Activated T-helper 1 cell treated with anti-CD3 and anti-CD28 coated beads, Interleukin-2, amount 50 U/mL, for 16 hours (primary cell): Measurements from ENCODE around the gene GAL.
"Not testable (repeated sequence)": the region's sequence is repeated elsewhere in the genome, so short reads cannot be mapped to it uniquely, and the experiment has no call there.

Experiments
- DNase-seq, 2 donors: peaks; one replicate each; pipeline ENCODE4 v3.0.0-alpha.2; 2020; ENCODE audit warnings: low read depth in 1 of 2, low spot score in 1 of 2

GAL gene, protein sequence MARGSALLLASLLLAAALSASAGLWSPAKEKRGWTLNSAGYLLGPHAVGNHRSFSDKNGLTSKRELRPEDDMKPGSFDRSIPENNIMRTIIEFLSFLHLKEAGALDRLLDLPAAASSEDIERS

DNA sequence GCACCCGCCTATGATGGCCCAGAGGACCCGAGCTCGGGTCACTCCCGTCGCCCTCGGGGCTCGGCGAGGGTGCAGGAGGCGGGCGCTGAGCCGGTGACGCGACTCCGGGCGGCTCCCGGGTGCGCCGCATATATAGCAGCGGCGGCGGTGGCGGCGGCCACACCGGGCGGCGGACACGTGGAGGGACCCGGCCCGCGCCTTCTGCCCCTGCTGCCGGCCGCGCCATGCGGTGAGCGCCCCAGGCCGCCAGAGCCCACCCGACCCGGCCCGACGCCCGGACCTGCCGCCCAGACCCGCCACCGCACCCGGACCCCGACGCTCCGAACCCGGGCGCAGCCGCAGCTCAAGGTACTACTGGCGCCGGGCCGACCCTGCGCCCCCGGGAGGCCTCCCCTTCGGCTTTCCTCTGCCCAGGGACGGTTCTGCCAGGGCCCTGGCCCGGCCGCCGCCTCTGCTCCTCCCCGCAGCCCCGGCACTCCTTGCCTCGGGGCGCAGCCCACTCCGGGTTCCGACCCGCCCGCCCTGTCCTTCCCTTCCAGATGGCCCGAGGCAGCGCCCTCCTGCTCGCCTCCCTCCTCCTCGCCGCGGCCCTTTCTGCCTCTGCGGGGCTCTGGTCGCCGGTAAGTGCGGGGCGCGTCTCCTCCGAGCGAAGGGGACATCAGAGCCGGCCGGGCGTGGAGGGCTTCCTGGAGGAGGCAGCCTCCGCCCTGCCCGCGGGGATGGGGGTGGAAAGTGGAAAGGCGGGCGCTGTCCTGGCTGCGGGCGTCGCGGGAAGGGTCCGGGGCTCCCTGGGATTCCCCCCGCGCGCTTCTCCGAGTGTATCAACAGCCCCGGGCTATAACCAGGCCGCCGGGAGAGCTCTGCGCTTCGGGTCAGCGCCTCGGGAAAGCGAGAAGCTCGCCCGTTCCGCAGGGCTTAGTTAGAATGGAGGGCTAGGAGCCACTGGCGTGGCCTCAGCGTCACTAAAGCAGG lies at the start of gene GAL:
Gene GAL, plus strand, starts transcription at position 160 of the 972 bp plus-strand sequence. Its CDS starts 380 bp downstream, at position 540.
- DNase-seq = no peak

DNA sequence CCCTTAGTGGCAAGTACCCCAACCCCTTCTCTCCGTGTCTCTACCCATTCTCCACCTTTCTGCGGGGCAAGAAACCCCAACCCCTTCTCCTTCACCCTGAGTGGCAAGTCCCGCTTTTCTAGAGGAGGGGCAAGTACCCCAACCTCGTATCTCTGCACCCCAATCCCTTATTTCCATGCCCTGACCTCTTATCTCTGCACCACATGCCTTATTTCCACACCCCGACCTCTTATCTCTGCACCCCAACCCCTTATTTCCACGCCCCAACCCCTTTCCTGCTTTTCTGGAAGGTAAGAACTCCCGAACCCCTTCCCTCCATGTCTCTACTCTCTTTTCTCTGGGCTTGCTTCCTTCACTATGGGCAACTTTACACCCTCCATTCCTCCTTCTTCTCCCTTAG lies 49.7 kb upstream of the GAL start:
- DNase-seq = not testable (repeated sequence)

DNA sequence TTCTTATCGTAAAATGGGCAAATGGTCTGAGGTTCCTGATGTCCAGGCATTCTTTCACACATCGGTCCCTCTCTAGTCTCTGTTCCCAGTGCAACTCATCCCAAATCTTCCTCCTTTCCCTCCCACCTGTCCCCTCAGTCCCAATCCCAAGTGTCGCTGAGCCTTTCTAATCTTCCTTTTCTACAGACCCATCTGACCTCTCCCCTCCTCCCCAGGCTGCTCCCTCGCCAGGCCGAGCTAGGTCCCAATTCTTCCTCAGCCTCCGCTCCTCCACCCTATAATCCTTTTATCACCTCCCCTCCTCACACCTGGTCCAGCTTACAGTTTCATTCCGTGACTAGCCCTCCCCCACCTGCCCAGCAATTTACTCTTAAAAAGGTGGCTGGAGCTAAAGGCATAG lies 49.2 kb upstream of the GAL start:
- not testable (repeated sequence) for DNase-seq

DNA sequence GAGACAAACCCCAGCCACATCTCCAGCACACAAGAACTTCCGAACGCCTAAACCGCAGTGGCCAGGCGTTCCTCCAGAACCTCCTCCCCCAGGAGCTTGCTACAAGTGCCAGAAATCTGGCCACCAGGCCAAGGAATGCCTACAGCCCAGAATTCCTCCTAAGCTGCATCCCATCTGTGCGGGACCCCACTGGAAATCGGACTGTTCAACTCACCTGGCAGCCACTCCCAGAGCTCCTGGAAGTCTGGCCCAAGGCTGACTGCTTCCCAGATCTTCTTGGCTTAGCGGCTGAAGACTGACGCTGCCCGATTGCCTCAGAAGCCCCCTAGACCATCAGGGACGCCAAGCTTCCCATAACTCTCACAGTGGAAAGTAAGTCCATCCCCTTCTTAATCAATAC lies 48.5 kb upstream of the GAL start:
- not testable (repeated sequence) for DNase-seq

DNA sequence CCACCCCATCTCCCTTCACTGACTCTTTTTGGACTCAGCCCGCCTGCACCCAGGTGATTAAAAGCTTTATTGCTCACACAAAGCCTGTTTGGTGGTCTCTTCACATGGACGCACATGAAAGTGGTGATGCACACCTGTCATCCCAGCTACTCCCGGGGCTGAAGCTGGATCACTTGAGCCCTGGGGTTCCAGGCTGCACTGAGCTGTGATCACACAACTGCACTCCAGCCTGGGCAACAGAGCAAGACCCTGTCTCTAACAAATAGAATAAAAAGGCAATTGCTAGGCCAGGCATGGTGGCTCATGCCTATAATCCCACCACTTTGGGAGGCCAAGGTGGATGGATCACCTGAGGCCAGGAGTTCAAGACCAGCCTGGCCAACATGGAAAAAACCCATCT lies 45.0 kb upstream of the GAL start:
- DNase-seq = not testable (repeated sequence)

DNA sequence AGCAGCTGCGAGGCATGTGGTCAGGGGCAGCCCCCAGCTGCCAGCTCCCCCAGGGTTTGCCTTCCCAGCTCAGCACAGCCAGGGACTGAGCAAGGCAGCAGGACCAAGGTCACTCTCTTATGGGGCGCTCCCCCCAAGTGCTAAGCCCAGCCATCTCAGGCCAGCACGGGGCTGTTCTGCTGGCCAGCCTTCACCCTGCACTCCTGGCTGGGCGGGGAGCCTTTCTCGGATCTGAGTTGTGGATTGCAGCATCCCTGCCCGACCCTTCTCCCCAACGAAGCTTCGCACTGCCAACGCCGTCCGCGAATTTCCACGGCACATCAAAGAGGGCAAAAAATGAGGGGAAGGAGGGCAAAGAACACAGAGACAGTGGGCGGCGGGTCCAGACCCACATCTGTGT lies 42.5 kb upstream of the GAL start:
- no peak for DNase-seq

DNA sequence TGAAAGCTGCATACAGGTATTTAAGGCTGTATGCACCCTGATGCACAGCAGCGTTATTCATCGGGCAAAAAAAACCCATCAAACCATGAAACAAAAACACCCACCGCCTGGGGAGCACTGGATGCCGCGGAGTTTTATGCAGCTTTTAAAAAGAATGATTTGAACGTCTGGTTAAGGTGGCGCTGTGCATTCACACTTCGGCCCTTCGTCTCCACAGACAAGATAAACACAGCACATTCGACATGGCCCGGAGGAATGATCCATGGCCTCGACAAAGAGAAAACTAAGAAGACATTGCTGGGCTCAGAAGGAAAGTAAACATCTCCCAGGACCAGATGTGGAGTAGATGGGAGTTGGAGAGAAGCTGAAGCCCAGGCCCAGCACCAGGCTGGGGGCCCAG lies 40.8 kb upstream of the GAL start:
- no peak for DNase-seq

DNA sequence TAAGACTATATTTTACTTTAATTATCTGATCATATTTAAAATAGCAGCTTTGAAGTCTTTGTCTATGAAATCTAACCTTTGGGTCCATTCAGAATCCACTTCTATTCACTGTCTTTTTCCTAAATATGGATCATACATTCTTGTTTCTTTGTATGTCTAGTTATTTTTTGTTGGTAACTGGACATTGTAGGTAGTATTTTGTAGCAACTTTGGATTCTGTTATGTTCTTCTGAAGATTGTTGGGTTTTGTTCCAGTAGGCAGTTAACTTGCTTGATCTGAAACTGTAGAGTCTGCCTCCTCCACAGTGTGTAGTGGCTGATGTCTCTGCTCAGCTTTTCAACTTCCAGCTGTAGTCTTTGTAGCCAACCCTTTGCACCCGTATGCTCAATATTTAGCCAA lies 37.5 kb upstream of the GAL start:
- DNase-seq = no peak

DNA sequence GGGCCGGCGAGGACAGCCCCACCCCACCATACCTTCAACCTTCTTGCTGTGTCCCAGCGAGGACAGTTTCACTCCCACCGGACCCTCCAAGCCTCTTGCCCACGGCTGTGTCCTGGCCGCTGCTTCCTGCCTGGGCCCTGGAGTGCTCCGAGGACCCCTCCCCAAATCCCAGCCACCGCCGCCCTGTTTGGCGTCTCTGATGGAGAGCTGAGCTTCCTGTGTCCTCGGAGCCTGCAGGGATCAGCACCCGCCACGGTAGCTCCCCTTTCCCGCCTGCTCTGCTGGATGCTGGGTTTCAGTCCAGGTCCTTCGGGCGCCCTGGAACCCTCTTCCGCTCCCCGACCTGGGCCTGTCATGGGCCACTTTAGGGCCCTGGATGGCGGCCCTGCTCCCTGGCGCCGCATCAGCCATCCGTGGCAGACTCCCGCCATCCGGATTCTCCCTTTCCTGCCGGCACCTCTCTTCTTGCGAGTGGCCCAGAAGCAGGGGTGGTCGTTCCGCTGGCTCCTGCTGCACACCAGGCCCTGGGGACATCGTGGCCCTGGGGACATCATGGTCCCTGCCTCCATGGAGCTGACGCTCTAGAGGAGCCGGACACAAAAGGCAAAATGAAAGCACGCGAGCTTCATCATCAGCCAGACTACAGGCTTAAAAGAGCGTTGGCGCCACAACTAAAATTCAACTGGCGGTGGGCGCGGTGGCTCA lies 34.3 kb upstream of the GAL start:
- DNase-seq = no peak

DNA sequence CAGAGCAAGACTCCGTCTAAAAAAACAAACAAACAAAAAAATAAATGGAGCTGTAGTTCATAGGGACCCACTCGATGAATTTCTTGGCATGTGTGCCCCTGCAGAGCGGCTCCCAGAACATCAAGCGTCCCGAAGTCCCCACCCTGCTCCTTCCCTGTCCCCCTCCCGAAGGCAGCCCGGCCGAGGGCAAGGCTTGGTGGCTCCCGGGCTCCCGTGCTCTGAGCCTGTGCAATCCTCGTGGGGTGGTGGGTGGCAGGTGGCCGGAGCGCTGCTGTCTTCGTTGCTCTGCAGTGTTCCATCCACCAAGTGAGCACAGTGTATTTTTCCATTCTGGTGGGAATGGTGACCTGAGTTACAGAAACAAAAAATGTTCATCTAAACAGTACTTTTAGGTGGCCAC lies 33.5 kb upstream of the GAL start:
- no peak for DNase-seq

DNA sequence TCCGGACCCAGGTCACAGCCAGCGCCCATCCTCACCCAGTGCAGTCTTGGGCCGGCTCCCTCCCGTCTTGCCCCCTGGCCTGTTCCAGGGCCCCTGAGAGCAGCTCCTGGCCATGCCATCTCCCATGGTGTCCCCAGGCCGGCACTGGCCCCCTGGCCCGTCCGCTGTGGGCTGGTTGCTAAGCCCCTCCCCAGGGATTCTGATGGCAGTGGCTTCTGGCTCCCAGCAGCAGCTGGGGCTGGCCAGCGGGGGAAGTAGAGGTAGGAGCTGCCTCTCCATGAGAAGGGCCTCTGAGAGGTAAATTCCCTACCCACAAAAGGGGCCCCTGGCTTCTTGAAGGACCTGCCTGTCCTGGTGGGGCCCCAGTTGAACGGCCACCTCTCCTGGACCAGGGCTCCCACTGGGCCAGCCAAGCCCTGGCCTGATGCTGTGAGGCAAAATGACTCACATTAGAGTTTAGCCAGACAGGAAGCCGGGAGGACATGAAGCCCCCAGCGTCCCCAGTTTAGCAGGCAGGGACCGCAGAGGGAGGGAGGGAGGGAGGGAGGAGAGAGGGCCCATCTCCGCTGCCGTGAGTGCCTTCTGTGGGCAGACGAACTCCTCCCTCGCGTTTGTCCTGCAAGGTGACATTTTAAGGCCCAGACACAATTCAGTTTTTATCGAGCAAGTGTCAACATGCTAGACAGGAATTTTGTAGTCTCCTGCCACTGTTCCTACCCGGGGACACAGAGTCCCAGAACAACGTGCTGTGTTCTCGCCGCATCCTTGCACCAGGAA lies 32.9 kb upstream of the GAL start:
- DNase-seq = no peak

DNA sequence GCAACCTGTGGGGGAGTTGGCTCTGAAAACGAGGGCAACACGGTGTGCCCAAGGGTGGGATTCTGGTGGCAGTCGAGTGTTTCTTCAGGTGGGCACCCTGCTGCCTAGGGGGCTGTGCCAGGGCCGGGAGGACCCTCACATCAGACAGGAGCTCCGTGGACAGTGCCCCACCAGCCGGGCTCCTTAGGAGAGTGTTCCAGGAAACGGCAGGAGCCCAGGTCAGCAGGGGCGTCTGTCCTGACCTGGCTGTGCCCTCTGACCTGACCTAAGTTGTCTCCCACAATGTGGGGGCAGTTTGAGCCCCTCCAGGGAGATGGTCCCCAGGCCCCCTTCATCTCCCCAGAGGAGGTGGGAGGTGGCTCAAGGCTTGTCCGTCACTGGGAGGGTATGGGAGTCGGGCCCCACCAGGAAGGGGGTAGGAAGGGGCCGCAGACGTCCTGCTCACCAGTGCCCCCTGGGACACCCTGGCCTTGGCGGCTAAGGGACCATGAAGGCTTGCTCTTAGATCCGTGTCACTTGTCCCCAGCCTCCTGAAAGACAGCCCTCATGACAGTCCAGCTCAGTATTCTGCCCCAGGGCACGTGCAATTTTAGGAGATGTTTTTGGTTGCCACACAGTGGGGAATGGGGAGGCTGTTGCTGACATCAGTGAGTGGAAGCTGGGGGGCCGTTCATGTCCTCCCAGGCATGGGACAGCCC lies 32.2 kb upstream of the GAL start:
- DNase-seq = no peak

DNA sequence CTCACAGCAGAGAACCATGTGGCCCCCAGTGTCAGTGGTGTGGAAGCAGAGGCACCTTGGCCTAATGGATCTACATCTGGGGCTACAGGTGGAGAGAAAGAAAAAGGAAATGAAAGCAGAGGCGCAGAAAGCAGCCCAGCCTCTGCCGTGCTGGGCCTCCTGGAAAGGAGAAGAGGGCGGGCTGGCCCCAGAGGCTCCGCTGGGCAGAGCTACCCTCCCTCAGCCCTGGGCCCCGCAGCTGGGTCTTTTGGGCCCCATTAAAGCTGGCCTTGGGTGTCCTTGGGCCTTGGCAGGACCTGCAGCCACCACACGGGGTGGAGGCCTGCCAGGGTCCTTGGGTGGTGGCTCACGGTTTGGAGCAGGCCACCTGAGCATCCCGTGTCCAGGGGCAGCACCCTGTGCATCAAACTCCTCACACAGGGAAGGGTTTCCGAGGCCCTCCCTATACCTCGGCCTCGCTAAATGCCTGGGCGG lies 31.6 kb upstream of the GAL start:
- DNase-seq = no peak

DNA sequence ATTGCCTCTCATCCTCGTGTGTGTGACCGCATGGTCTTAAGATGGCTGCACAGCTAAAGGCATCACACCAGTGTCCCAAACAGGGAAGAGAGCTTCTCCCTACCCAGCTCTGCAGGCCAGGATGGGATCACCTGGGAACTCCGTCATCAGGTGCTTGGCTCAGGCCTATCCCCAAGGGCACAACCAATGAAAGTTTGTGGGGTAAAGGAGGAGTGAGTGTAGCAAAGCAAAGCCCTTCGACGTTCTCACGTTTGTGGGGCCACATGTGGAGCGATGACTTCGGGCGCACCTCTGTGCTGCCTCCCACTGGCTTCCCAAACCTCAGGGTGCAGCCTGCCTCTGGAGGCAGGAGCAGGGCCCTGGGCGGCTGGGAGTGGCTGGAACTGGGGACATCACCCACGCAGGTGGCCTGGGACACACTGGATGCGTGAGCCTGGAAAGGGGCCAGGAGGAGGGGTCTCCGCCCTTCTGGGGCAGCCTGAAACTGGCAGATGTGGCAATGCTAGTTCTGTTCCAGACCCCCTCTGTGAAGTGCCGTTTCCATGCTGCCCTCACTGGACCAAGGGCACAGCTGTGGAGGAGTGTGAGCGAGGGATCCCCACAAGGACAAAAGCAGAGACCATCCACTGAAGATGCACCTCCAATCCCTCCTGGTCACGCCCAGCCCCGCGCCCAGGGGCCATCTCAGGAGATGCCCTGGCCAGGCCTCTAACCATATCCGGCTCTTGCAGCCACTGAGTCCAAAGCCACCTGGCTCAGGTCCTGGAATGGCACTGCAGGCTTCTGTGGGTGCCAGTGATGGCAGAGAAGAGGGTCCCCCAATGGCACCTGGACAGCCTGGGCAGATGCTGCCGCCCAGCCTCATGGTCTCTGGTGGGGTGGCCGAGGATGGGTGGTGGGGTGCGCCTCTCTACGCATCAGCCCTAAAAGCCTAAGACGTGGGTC lies 30.6 kb upstream of the GAL start:
- DNase-seq = no peak

DNA sequence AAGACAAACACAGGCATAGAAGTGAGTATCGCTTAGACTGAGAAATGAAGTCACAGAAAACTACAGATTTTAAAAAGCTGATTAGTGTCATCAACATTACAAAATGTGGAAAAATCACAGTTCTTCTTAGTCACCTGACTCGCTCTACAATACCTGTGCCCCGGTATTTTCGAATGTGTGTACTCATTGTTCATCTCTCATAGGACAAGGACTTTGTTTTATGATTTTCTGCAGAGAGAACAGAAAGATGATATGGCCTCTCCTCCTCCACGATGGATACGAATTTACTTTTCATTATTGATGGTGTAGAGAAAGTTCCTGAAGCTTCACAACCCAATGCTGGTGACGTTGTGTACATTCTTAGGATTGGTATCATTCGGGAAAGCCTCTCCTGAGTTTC lies 29.4 kb upstream of the GAL start:
- DNase-seq = no peak

DNA sequence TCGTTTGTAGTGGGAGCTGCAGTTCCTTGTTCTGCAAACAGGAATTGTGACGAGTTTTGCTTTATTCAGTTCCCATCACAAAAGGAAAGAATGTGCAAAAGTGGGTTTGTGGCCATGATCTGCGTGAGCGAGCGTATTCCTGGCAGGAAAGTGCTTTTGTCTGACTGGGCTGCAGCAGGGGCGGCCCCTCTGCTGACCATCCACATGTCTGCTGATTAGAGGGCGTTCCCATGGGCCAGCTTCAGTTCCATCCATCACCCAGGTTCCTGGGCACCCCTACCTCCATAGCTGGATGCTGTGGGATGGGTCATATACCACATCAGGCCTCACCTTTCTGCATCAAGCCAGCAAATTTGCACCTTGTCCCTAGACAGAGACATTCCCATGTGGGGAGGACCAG lies 28.9 kb upstream of the GAL start:
- DNase-seq = no peak

DNA sequence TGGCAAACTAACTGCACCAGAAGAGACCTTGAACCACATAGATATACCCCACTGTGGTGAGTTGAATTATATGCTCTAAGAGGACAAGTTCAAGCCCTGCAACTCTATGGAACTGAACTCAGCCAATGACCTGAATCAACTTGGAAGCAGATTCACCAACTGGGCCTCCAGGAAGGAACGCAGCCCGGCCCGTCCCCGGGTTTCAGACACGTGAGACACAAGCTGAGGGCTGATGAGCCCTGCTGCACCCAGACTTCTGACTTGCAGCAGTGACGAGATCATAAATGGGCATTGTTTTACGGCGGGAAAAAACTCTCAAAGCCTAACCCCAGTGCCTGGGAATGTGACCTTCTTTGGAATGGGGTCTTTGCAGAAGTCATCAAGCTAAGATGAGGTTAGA lies 28.5 kb upstream of the GAL start:
- no peak for DNase-seq

DNA sequence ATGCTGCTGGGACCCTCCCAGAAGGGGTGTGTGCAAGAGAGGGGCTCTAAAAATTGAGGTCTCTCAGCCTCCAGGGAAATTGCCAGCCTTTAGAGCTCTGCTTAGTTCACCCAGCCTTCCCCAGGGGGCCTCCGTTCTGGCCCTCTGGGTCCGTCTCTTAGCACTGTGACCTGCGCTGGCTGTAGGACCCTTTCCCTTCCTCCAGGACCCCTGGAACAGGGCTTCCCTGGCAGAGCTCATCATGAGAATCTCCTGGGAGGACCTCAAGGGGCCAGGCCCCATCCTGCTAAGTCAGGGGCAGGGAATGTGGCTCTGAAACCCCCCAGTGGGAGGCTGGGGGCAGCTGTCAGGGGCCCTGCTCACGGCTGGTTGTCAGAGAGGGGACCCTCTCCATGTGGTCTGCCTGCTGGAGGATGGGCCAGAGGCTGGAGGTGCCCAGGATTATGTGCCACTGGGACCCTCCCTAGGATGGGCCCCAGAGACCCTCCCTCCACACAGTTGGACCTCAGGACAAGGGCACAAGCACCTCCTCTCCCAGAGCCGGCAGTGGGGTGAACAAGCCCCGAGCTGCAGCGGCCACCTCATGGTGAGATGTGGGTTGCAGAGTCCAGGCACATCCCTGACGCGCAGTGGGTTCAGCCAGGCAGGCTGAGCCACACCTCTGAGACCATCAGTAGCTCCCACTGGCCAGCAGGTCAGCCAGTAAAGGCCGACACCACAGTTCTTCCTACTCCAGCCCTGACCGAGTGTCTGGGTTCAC lies 27.1 kb upstream of the GAL start:
- no peak for DNase-seq

DNA sequence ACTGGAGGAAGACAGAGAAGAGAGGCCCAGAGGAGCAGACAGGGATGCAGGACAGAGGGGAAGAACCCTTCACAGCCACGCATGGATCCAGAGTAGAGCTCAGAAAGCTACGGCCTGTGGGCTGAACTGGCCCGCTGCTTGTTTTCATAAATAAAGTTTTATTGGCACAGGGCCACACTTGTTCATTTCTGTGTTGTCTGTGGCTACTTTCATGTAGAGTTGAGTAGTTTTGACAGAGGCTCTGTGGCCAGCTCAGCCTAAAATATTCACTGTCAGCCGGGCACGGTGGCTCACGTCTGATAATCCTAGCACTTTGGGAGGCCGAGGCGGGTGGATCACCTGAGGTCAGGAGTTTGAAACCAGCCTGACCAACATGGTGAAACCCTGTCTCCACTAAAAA lies 26.2 kb upstream of the GAL start:
- DNase-seq = no peak
